Measurements from ENCODE around the gene RAD18. TPM values are rescaled to one million over a fixed set of nuclear protein-coding genes. Genes with fewer than 3 reads are reported as not detected.

RAD18 gene
- 2.2 and 28.1 TPM in 2 replicates for total RNA-seq (ENCODE audit: low replicate concordance)

- peak; percentile 88 for DNase-seq (ENCODE audit: low read depth)
- TF ChIP-seq, protein P1, sequence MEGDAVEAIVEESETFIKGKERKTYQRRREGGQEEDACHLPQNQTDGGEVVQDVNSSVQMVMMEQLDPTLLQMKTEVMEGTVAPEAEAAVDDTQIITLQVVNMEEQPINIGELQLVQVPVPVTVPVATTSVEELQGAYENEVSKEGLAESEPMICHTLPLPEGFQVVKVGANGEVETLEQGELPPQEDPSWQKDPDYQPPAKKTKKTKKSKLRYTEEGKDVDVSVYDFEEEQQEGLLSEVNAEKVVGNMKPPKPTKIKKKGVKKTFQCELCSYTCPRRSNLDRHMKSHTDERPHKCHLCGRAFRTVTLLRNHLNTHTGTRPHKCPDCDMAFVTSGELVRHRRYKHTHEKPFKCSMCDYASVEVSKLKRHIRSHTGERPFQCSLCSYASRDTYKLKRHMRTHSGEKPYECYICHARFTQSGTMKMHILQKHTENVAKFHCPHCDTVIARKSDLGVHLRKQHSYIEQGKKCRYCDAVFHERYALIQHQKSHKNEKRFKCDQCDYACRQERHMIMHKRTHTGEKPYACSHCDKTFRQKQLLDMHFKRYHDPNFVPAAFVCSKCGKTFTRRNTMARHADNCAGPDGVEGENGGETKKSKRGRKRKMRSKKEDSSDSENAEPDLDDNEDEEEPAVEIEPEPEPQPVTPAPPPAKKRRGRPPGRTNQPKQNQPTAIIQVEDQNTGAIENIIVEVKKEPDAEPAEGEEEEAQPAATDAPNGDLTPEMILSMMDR (IDR thresholded peaks at IDR 0.05; ENCODE audit: insufficient read depth, low read length), result no peak
- H3K4me3 ChIP-seq (ENCODE audit: low read depth, low read length), result peak within 1 kb of the TSS; percentile 85
Observed at GRCh38 chr3:8963137-8963853, at the start of gene RAD18. Gene RAD18 (minus strand): TSS chr3:8963472. CDS start chr3:8963385, 87 bp downstream.

DNA sequence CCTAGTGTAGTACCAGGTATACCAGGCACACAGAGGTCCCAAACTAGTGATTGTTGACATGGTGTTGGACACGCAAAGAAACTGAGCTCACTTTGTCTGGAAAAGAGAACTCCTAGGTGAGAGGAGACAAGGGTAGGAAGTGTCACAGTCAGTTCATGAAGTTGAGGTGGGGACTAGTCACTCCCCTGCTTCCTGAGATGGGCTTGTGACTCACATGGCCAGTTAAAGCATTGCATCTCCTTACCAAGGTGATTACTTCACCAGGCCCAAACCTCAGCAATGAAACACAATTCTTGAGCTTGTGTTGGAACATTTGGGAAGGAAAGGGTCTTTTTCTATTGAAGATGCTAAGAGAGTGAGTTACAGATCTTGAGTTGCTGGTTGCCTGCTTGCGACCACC is 49.2 kb upstream of the RAD18 start:
- no peak for DNase-seq (ENCODE audit: low read depth)
- TF ChIP-seq, protein P1 (IDR thresholded peaks at IDR 0.05; ENCODE audit: insufficient read depth, low read length), result no peak
- H3K4me3 ChIP-seq (ENCODE audit: low read depth, low read length), result no peak overlapping the region

- TF ChIP-seq, protein P1 (IDR thresholded peaks at IDR 0.05; ENCODE audit: insufficient read depth, low read length), result no peak
- no peak for DNase-seq (ENCODE audit: low read depth)
- no peak overlapping the region for H3K4me3 ChIP-seq (ENCODE audit: low read depth, low read length)
Observed at GRCh38 chr3:9009976-9010545, 46.8 kb upstream of the RAD18 start.

DNA sequence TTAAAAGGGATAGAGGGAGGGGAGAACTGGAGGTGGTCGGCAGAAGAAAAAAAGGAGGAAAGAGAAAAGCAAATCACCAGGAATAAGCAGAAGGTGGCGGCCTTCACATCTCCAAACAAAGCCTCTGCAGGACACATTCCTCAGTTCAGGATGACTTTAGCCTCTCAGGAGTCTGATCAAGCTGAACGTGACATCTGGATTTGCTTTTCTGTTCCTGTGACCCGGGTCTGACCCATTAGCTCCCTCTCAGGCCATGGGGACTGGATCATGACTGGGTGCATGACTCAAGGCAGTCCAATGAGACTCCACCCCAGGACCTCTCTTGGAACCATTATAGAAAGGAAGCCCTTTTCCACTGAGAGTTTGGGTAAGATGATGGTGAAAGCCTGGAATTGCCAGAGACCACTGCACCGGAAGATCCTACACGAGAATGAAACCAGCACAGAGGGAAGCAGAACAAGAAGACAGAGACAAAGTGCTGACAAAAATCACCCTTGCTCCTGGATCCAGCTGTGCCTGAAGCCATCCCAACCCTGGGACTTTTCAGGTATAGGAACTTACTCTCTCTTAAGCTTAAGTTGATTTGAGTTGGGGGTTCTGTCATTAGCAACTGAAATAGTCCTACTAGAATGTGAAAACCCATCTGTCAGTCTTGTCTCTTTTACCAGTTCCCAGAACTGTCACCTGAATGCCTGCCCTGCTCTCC is 45.4 kb upstream of the RAD18 start:
- H3K4me3 ChIP-seq (ENCODE audit: low read depth, low read length), result no peak overlapping the region
- peak; percentile 32 for DNase-seq (ENCODE audit: low read depth)
- TF ChIP-seq, protein P1 (IDR thresholded peaks at IDR 0.05; ENCODE audit: insufficient read depth, low read length), result no peak

- TF ChIP-seq, protein P1 (IDR thresholded peaks at IDR 0.05; ENCODE audit: insufficient read depth, low read length), result no peak
- DNase-seq (ENCODE audit: low read depth), result no peak
- no peak overlapping the region for H3K4me3 ChIP-seq (ENCODE audit: low read depth, low read length)
Observed at GRCh38 chr3:9007928-9008327, 44.7 kb upstream of the RAD18 start.

- TF ChIP-seq, protein P1 (IDR thresholded peaks at IDR 0.05; ENCODE audit: insufficient read depth, low read length), result no peak
- no peak overlapping the region for H3K4me3 ChIP-seq (ENCODE audit: low read depth, low read length)
- DNase-seq (ENCODE audit: low read depth), result no peak
Observed at GRCh38 chr3:9007213-9007612, 43.9 kb upstream of the RAD18 start.
